Sigmoid colon (tissue), 4 donors: Measurements from ENCODE around the gene PRSS8.
A peak's percentile ranks its signal among the peaks of the same experiment; 100 is the strongest.

ENCODE experiments used
- CTCF ChIP-seq, 4 experiments: fragments of 450-650 bp in 3 of 4; fragments of 200-600 bp in 1 of 4; IDR thresholded peaks; one replicate each; pipeline ENCODE4 v1.5.1; 2016 to 2019; ENCODE audit warnings: antibody characterized with exemption in 4 of 4, mild to moderate bottlenecking in 3 of 4, moderate library complexity in 2 of 4
- EP300 ChIP-seq, 4 donors: sonication (generic); formaldehyde crosslinking; IDR thresholded peaks; one replicate each; pipeline ENCODE4 v1.6.1; 2017; ENCODE audit warnings: antibody characterized with exemption in 4 of 4
- POLR2A ChIP-seq, 2 donors: fragments of 450-650 bp; IDR thresholded peaks; one replicate each; pipeline ENCODE4 v1.6.1; 2016; ENCODE audit warnings: antibody characterized with exemption in 2 of 2, mild to moderate bottlenecking in 2 of 2, moderate library complexity in 2 of 2
- POLR2AphosphoS5 ChIP-seq, 4 donors: sonication (generic); formaldehyde crosslinking; IDR thresholded peaks; one replicate each; pipeline ENCODE4 v1.6.1; 2017; ENCODE audit warnings: antibody characterized with exemption in 4 of 4

DNA sequence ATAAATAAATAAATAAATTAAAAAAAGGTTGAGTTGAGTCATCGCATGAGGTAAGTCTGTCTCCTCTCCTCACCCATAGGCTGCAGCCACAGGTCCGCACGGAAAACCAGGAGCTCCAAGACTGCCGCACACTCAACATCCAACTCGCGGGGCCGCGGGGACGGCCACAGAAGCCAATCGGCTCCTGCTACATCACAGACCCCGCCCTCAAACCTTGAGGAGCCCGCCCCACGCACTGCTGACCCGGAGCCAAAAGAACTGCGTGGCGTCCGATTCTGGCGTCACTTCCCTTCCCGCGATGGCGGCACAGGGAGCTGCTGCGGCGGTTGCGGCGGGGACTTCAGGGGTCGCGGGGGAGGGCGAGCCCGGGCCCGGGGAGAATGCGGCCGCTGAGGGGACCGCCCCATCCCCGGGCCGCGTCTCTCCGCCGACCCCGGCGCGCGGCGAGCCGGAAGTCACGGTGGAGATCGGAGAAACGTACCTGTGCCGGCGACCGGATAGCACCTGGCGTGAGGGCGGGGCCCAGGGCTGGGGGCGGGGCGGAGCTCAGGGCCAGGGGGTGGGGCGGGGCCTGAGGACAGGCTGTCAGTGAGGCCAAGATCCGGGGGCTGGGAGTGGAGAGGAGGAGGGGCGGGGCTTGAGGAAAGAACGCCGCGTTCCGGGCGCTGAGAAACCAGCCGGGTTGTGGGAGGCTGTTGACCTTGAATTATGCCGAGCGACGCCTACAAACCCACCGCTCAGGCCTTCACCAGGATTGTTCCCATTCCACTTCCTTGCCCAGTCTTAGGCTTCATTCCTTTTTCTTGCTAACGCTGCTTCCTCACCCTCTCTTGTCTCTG, 17.9 kb downstream of the PRSS8 start, which contains the start of gene KAT8:
- TF ChIP-seq CTCF (IDR thresholded peaks at IDR 0.05) (no peak), POLR2AphosphoS5 (IDR thresholded peaks at IDR 0.05) (peak; percentile 89 to 98 (median 95)), POLR2A (IDR thresholded peaks at IDR 0.05) (peak; percentile 60 to 83), EP300 (IDR thresholded peaks at IDR 0.05) (peak in 3 of 4 donors; percentile 27 to 72 (median 38))
